GM19023 (cell line): ENCODE data around the gene EIF4G2.
A peak's percentile ranks its signal among the peaks of the same experiment; 100 is the strongest.
"Not testable (repeated sequence)": the region's sequence is repeated elsewhere in the genome, so short reads cannot be mapped to it uniquely, and the experiment has no call there.

Experiments
- ATAC-seq: cut with Tn5 transposase; IDR thresholded peaks from one replicate; pipeline ENCODE4 v1.9.1; 2021; ENCODE audit warnings: mild to moderate bottlenecking, moderate library complexity; ENCODE audit not compliant: unreplicated experiment

Gene EIF4G2

DNA sequence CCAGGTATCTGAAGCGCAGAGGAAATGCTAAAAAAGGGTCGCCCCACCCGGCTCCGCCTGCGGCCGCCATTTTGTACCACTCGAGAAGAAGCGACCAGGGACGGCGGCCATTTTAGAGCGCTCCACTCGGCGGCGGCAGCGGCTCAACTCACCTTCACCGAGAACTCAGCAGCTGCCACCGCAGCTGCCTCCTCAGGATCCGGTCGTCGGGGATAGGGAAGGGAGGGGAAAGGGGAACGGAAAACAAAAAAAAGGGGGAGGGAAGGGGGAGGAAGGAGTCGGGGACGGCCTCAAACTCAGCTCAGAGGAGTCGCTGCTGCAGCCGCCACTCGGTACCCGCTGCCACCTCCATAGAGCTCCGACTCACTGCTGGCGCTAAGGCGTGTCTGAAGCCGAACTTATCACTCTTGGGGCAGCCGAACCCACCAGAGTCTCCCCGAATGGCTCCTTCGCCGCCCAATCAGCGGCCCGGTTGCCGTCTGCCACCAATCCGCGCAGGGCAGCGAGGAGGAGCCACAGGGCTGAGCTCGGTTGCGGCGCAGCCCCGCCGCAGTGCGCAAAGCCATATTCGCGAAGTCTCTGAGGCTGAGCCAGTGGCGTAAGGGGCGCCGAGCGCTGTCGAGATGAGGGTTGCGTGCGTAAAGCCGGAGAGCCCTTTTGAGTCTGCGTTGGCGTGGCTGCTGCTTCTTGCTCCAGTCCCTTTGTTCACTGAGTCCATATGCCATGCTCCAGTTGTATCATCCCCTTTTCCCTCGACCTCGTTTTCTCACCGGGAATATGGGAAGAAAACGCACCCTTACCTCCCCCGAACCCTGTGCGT, at the start of gene EIF4G2:
Gene EIF4G2 (minus strand): TSS at position 374 of the 820 bp plus-strand sequence.
- ATAC-seq = peak; percentile 94

DNA sequence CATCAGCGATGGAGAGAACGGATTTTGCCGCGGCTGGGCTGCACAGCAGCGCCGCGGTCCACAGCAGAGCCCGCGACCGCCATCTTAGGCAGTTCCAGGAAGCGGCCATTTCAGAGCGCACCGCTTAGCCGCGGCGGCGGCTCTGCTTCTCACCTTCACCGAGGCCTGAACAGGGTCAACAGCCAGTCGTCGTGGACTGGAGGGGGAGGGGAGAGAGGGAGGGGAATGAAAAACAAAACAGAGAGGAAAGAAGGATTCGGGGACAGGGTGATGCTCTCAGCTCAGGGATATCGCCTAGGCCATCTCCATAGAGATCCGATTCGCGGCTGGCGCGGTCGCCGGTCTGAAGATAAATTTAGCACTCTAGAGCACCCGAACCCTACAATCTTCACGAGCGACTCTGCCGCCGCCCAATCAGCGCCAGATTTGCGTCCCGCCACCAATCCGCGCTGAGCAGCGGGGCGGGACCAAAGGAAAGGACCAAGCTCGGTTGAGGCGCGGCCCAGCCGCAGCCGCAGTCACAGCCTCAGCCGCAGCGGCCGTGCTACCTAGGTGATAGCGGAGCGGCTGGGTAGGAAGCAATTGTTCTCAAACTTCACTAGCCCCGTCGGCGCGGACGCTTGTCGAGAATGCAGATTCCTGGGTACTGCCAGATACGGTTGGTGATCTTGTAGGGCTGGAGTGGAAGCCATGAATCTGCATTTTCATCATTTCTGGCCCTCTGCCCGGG, 49.1 kb upstream of the EIF4G2 start, which contains the start of gene ZBED5:
Gene ZBED5 (minus strand): TSS at position 345 of the 730 bp plus-strand sequence. CDS start 3,108 bp downstream, outside the sequence.
- peak; percentile 90 for ATAC-seq

DNA sequence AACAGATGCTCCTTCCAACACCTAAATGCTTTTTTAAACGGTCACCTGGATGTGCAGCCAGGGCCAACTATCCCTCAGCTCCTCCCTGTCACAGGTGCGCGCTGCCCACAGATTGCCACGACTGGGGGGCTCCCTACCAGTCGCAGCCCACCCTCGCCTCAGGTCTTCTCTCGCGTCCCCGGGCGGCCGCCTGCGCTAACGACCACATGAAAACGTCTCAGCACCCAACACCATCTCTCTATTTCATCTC, 48.7 kb upstream of the EIF4G2 start:
- peak; percentile 14 for ATAC-seq

DNA sequence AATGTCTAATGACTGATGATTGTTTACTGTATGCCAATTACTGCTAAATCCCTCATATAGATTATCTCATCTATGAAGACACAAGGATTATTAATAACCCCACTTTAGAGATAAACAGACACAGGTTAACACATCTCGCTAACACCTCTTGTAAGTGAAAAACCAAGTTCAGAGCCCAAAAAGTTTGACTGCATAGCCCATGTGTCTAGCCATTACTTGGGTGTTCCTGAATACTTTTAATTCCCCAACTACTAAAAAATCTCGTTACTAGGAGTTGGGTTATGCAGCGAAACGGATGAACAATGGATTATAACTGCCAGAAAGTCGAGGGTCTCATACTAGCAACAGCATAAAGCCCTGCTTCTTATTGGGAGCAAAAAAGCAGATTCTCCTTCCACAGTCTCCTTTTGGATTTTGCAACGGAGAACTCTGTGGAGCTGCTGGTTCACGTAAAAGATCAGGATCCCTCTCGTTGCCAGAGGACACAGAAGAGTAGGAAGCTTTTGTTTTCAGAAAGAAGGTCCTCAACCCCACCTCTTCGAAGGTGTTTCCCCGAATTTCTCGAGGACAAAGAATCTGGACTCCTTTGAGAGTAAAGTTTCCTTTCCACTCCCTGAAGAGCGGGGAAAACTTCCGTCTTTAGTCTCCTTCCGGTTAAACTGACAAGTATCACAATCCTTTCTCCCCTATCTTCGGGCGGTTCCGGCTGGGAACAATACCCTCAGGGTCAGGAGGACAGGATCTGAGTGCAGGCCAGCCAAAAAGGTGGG, 48.1 kb upstream of the EIF4G2 start:
- peak; percentile 2 for ATAC-seq

DNA sequence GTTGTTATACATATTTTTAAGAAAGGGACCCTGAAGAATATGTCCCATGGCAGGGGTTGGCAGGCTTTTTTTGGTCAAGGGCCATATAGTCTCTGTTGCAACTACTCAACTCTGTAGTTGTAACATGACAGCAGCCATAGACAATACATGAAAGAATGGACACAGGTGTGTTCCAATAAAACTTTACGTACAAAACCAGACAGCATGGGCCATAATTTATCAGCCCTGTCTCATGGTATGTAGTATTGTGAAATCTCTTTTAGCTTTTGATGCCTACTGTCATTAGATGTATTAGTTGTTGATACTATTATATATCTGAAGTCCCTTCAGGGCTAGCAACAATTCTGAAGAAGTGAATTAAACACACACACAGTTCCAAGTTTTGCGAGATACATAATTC, 46.6 kb upstream of the EIF4G2 start:
- no peak for ATAC-seq

DNA sequence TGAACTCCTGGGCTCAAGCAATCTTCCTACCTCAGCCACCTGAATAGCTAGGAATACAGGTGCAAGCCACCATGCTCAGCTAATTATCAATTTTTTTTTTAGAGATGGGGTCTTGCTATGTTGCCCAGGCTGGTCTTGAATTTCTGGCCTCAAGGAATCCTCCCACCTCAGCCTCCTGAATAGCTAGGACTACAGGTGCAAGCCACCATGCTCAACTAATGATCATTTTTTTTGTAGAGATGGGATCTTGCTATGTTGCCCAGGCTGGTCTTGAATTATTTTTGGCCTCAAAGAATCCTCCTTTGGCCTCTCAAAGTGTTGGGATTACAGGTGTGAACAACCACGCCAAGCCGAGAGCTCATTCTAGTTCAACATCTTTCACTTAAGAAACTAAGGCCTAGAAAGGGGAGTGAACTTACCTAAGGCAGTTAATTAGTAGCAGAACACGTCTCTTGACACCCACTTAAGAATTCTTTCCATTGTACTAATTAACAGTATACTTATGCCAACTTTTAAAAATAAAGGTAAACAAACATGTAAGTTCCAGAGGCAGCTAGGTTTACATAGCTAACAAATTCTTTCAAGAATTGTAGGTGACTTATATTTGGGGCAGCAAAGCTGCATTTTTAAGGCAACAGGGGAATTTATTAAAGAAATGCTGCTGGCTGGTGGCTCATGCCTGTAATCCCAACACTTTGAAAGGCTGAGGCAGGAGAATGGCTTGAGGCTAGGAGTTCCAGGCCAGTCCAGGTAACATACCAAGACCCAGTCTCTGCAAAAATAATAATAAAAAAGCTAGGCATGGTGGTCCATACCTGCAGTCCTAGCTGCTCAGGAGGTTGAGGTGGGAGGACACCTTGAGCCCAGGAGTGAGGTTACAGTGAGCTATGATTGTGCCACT, 39.5 kb upstream of the EIF4G2 start:
- ATAC-seq = no peak

DNA sequence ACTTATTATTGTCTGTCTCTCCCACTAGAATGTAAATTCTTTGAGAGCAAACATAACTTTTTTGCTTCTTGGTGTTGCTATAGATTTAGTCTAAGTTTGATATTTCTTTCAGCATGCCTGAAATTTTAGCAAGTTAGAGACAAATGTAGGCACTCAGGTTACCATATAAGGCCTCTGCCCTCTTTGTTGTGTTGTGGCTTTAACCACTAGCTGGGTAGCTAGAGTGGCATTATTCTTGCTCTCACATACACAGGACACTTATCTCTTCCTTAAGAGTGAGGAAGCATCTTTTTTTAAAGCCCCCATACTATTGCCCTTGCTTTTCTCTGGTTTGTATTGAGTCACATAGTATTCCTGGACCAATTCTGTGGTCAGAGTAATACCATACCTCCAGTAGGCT, 37.9 kb upstream of the EIF4G2 start:
- ATAC-seq = no peak

DNA sequence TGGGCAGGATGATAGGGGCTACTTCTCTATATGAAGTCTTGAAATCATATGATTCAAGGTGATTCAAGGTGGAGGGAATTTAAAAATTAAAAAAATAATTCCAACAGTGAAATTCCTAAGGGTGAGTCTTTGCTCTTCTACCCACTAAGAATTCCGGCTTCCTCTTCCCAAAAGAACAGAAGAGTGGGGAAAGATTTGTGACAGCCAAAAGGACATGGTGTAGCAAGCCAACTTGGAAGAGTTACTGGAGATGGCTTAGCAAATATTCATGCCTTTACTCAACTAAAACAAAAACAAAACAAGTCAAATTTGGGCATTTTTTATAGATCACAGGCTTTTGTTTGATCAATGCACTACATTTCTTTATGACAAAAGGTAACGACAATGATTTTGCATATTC, 36.9 kb upstream of the EIF4G2 start:
- no peak for ATAC-seq

DNA sequence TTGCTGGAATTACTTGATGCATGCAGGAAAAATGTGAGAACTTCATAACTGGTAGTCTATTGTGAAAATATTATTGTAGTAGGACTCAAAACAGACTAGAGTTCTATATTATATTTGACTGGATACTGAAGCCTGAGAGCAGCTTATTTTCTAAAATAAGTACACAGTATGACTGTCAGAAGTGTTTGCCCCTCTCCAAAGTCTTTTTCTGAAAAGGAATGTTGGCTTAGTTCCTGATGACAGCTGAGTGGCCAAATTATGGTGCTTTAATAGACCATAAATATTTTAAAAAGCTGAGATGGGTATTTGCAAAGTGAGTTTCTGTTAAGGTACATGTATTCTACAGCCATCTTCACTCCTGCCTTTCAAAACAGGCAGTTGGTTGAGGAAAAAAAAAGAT, 36.1 kb upstream of the EIF4G2 start:
- ATAC-seq = no peak

DNA sequence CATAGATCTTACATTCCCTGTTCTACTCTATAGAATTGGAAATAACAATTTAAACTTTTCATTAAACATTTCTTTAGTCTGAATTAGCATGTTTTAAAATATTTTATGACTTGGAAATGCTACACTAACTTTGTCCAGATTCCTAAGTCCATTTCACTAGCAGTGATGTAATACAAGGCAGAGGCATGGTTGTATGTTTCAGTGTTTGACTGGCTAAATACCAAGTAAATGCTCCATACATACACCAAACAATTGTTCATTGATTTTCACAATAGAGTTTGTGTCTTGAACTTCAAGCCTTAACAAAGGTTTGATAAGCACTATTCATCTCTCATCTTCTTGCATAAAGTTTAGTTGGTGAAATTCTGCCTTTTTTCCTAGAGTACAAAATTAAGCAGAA, 35.6 kb upstream of the EIF4G2 start:
- no peak for ATAC-seq

DNA sequence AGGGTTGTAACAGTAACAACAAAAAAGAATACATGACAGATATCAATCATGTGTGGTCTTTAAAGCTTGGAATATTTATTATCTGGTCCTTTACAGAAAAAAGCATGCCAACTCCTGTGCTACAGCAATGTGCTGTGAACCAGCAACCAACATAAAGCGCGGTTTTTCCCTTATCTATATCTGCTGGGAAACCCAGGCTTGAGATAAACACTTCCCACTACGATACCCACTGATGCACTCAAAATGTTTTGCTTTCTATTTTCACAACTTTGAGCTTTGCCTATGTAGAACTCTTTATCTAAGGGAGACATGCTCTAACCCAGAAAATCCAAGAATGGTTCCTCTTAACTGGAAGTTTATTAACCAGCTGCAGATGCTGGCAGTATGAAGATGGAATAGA, 30.2 kb upstream of the EIF4G2 start:
- no peak for ATAC-seq

DNA sequence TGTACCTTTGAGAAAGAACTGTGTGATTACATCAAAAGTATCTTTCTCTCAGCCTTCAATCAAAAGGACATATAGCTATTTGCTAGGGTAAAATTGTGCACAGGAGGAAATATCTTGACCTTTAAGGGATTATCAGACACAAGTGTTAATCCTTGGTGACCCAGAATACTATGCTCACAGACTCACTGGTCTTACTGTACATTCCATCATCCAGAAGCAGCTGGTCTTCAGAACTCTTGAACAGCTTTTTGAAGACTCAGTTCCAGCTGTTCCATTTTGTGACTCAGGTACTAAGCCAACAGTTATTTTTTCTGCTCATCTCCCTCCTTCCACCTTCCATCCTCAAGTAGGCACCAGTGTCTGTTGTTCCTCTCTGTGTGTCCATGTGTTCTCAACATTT, 29.4 kb upstream of the EIF4G2 start:
- ATAC-seq = no peak

DNA sequence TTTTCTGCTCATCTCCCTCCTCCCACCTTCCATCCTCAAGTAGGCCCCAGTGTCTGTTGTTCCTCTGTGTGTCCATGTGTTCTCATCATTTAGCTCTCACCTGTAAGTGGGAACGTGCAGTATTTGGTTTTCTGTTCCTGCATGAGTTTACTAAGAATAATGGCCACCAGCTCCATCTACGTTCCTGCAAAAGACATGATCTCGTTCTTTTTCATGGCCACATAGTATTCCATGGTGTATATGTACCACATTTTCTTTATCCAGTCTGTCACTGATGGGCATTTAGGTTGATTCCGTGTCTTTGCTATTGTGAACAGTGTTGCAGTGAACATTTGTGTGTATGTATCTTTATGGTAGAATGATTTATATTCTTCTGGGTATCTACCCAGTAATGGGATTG, 28.2 kb upstream of the EIF4G2 start:
- ATAC-seq = not testable (repeated sequence)

DNA sequence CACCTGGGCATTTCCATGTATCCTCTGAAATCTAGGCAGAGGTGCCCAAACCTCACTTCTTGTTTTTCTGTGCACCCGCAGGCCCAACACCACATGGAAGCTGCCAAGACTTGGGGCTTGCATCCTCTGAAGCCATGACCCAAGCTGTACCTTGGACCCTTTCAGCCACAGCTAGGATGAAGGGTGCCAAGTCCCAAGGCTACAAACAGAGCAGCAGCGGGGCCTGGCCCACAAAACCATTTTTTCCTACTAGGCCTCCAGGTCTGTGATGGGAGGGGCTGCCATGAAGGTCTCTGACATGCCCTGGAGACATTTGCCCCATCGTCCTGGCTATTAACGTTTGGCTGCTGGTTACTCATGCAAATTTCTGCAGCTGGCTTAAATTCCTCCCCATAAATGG, 20.4 kb upstream of the EIF4G2 start:
- ATAC-seq = no peak

DNA sequence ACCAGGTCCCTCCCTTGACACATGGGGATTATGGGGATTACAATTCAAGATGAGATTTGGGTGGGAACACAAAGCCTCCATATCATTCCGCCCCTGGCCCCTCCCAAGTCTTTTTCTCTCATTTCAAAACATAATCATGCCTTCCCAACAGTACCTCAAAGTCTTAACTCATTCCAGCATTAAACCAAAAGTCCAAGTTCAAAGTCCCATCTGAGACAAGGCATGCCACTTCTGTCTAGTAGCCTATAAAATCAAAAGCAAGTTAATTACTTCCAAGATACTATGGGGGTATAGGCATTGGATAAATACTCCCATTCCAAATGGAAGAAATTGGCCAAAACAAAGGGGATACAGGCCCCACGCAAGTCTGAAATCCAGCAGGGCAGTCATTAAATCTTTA, 19.7 kb upstream of the EIF4G2 start:
- ATAC-seq = no peak

DNA sequence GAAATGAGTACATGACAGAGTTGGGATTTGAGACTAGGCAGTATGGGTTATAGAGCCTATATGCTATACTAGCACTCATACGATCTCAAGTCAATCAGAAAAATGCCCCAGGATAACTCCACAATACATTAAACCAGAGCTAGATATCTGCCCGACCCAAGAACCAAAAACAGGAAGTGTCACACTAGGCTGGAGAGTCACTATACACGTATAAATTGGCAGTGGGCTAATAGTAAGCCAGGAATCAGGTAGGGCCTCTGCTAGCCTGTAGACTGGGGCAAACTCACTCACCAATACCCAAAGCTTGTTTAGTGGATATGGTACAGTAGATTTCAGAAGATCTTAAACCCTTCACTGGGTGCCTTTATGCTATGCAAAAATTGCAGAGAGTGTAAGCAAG, 16.2 kb upstream of the EIF4G2 start:
- ATAC-seq = no peak

DNA sequence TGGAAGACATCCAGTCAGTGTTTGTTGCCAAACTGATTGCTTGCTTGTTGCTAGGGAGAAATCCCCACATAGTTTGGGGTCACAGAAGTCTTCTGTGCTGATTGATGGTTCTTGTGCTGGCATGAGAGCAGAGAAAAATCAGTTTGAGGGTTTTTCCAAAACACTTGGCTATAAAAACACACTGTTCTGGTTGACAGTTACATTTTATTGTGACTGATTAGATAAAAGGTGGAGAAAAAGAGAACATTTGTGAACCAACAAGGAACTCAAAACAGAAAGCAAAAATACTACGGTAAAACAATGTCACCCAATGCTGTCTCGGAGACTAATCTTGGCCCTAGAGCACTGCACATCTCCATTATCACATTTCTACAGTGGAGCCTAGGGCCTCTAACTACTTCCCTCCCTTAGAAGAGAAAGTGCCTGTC, 14.4 kb upstream of the EIF4G2 start:
- ATAC-seq = no peak

DNA sequence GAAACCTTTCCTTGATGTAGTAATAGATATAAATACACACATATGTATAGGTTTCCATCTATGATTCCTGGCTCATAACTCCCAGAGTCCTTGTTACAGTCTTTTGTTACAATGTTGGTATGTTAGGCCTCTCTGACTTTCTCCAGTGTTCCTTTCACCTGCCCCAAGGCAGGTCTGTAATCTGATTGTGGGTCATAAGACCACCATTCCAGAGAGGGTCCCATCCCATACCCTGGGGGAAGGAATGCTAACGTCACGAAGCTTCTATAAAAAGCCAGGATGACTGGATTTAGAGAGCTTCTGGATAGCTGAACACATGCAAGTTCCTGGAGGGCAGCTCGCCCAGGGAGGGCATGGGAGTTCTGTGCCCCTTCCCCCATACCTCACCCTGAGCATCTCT, 13.8 kb upstream of the EIF4G2 start:
- not testable (repeated sequence) for ATAC-seq

DNA sequence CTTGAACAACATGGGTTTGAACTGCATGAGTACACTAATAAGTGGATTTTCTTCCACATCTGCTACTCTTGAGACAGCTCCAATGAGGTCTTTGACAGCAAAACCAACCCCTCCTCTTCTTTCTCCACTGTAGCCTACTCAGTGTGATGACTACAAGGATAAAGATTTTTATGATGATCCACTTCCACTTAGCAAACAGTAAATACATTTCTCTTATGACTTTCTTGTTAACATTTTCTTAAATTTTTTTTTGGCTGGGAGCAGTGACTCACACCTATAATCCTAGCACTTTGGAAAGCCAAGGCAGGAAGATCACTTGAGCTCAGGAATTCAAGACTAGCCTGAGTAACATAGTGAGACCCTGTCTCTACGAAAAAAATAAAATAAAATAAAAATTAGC, 9.9 kb upstream of the EIF4G2 start:
- ATAC-seq = no peak

DNA sequence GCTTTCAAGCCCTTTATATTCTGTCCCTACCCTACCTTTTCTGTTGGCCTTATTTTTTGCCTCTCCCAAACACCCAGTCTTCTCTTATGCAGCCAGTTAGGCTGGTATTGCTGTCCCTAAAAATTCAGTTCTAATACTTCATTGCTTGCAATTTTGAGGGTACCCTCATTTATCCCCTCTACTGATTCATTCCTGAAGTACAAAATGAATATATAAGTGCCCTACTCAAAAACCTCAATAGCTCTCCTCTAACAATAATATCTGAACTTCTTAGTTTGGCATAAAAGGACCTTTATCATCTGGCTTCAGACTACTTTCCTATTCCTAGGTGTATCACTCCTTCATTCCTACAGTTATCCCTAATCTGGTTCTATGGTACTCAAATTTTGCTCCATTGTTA, 5.2 kb upstream of the EIF4G2 start:
- no peak for ATAC-seq
